GM21367 (cell line): ENCODE measurements around the gene AFTPH.
"Not testable (repeated sequence)": the region's sequence is repeated elsewhere in the genome, so short reads cannot be mapped to it uniquely, and the experiment has no call there.

ENCODE experiments used
- ATAC-seq: cut with Tn5 transposase; IDR thresholded peaks from one replicate; pipeline ENCODE4 v1.9.1; 2021; ENCODE audit not compliant: unreplicated experiment

Gene AFTPH

GRCh38 chr2:64492821-64493220 is 31.3 kb upstream of the AFTPH start:
- ATAC-seq: no peak

- ATAC-seq: no peak
Observed at GRCh38 chr2:64493788-64494187, 30.3 kb upstream of the AFTPH start.

GRCh38 chr2:64498438-64498837 is 25.7 kb upstream of the AFTPH start:
- ATAC-seq: no peak

DNA sequence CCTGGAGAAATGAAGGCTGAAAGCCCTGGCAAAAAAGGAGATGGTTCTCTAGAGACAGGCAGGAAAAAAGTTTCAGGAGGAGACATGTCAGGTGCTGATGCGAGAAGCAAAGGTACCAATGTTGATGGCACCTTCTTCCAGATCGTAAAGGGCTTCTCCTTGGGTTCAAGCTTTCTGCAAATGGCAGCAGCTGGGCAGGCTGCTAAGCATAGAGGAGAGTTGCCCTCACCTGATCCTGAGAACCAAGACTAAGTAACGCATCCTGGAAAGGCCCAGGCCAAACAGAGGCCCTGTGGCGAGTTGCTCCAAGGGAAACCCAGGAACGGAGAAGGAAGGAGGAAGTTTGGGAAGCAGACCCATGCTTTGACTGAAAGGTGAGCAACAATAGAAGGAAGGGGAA is 23.6 kb upstream of the AFTPH start:
- no peak for ATAC-seq

DNA sequence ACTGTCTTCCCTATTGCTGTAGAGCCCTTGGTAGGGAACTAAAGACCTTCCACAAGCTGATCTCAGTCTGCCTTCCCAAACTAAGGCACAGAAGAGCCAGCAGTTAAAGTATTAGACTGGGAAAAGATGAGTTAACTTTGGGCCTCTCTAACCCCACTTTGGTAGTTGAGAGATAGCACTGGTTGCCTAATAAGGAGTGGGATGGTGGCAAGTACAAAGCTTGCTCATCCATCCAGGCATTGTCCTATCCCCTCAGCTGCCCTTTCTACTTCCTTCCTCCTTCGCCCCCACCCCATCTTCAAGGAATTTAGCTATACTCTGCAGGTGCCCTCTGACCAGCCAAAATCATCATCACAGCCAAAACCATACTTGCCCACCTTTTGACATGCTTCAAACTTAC is 22.2 kb upstream of the AFTPH start:
- no peak for ATAC-seq

- no peak for ATAC-seq
Observed at GRCh38 chr2:64502860-64503259, 21.3 kb upstream of the AFTPH start.

- ATAC-seq: no peak
Observed at GRCh38 chr2:64504774-64505720, 19.1 kb upstream of the AFTPH start.

- no peak for ATAC-seq
Observed at GRCh38 chr2:64506686-64507085, 17.4 kb upstream of the AFTPH start.

DNA sequence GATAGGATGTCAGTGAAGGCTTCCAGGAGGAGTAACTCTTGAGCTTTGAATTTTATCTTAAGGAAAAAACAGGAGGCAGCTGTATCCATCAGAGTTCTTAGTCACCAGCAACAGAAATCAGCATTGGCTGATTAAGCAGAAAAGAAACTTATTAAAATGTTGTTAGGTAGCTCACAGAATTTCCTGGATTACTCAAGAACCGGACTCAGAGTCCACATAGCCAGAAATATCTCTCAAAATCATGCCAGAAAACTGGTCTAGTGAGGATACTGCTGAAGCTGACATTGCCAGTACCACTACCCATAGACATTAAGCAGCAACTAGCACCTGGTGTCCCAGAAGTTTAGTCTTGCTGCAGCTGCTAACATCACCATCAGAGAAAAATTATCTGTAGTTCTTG is 10.1 kb upstream of the AFTPH start:
- no peak for ATAC-seq

- ATAC-seq: no peak
Observed at GRCh38 chr2:64515086-64515485, 9.0 kb upstream of the AFTPH start.

DNA sequence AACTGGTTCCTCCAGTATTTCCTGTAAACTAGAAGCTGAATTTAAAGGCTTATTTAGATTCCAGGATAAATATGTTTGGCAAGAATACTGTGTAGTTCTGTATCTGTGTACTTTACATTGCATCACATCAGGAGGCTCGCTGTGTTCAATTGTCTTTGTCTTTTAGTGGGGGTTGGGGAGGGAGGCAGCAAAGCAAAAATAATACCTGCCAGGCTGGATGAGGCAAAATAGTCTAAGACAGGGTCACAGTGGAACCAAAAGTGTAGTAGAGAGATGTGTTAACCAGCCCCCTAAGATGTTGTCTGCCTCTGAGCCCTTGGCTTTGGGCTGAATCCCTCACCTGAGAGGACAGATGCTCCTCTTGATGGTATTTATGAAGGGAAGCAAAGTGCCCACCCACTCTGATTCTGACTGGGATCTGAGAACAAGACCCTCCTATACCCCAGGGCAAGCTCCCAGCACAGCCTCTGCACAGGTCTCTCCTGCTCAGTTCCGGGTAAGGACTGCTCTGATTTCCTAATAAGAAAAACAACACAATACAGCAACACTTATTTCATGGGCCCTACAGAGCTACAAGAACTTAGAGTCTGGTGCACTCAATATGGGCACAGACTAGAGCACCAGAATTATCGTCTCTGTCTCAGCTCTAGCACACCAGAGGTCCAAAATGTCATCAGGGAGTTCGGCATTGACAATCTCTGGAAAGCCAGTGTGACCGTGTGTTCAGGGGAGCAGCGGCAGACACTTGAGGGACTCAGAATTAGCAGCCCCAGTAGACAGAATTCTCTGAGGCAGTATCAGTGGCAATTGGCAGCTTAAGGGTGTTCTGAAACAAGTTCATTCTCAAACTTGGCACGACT is 7.2 kb upstream of the AFTPH start:
- ATAC-seq: no peak

DNA sequence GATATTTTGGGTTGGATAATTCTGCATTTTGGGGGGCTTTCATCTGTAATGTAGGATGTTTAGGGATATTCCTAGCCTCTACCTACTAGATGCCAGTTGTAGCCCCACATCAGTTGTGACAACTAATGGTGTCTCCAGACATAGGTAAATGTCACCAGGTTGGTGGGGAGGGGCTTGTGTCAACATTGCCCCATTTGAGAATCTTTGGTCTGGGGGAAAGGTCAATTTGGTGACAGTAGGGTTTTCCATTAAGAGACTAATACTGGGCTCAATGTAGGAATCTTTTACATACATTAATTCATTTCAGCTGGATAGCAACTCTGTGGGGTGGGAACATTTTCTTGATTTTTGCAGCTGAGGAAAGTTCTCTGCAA is 6.6 kb upstream of the AFTPH start:
- no peak for ATAC-seq

DNA sequence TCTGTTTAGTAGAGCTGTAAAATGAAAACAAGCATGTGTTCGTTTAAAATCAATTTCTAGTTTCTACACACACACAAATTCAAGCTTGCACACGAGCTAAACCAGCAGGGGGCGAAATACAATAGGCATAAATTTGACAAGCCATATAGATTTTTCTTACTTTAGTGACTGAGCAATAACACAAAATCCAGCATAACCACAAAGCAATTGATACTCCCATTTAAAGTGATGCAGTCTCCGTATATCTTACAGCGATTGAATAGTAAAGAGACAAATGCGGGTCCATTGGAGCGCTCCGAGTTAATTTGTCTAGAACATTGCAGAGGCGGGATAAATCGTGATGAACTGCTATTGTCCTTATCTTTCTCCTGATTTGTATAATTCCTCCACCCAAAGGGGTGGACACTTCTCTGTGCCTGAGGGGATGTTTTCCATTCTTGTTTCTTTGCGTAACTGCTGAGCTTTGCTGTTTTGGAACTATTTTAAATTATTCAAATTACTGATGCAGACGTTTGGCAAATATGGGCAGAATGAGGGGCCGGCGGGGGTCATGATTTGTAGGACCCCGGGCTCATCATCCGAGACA is 1.2 kb upstream of the AFTPH start:
- ATAC-seq: no peak

DNA sequence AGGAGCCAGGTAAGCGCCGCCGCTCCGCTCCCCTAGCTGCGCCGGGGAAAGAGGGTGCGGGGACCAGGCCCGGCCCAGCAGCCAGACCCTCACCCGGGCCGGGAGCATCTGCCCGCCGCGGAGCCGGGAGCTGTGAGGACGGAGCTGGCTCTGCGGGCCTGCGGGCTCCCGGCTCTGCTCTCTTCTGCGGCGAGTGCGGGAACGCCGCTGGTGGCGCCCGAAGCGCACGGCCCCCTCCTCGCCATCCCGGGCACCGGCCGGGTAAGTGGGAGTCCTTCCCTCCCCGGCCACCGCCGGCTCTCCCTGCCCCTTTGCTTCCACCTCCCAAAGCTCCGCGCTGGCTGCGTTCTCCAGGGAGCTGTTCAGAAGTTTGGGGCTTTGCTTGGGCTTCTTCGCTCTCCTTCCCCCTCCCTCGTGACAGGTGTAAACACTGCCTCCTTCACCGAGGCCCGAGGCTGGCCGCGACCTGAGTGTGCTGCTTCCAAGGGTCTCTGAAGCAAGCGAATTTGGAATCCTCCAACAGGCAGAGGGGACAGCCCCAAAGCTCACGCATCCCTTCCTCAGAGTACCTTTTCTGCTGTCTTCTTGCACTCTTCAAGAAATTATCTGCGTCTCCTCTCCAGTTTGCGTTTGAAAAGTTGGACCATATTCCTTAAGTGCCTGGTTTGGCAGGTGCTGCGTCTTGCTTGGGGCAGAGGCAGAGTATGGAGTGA is 632 bp downstream of the AFTPH start:
- peak; percentile 4 for ATAC-seq

DNA sequence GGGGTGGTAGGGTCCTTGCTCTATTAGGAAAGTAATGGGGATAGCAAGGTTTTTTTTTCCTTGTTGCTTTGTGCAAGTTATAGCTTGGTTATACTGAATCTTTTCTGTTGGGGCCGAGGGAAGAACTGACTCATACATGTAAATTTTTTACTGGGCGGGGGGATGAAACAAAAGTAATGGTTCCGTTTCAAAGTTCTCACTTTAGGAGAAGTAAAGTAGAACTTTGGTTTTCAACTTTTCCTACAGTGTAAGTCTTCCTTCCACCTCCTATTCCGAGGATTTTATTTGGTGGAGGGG is 1.1 kb downstream of the AFTPH start:
- ATAC-seq: peak; percentile 18

- ATAC-seq: no peak
Observed at GRCh38 chr2:64526034-64526433, 1.9 kb downstream of the AFTPH start.

GRCh38 chr2:64530946-64531345 is 6.8 kb downstream of the AFTPH start:
- ATAC-seq: not testable (repeated sequence)

GRCh38 chr2:64532030-64532429 is 7.9 kb downstream of the AFTPH start:
- ATAC-seq: no peak

GRCh38 chr2:64533882-64534281 is 9.8 kb downstream of the AFTPH start:
- no peak for ATAC-seq

GRCh38 chr2:64534363-64534762 is 10.2 kb downstream of the AFTPH start:
- ATAC-seq: no peak

GRCh38 chr2:64535024-64535423 is 10.9 kb downstream of the AFTPH start:
- no peak for ATAC-seq
